Dermis microvascular lymphatic vessel endothelial cell (primary cell): Measurements from ENCODE around the gene VSIG2. TPM values are rescaled to one million over a fixed set of nuclear protein-coding genes. Genes with fewer than 3 reads are reported as not detected.
A peak's percentile ranks its signal among the peaks of the same experiment; 100 is the strongest.

Experiments used
- DNase-seq, 2 donors: peaks; one replicate each; pipeline versions ENCODE4 v3.0.0 to v3.0.0-alpha.2; 2010; ENCODE audit warnings: low read depth in 2 of 2
- total RNA-seq: library from RNA; depleted of rRNA; stranded (reverse); fragments of >200 nt; gene quantifications from 2 replicates; pipeline ENCODE4 v1.2.1, GENCODE V29; 2014

The VSIG2 gene
- total RNA-seq, 1 donor from 2014 or later, result 0.13 TPM

- peak; percentile 61 to 89 for DNase-seq
Measured at GRCh38 chr11:124763156-124763947, 11.3 kb upstream of the VSIG2 start.

- DNase-seq, result peak in 1 of 2 donors; percentile 50
Measured at GRCh38 chr11:124762624-124763155, 10.6 kb upstream of the VSIG2 start.

GRCh38 chr11:124762105-124762623, 10.1 kb upstream of the VSIG2 start, which contains the start of gene ESAM:
Gene ESAM, minus strand, starts transcription at chr11:124762290. Its CDS starts 136 bp downstream, at chr11:124762154.
- DNase-seq, result peak in 1 of 2 donors; percentile 40

- DNase-seq, result peak in 1 of 2 donors; percentile 43
Measured at GRCh38 chr11:124761301-124762104, 9.4 kb upstream of the VSIG2 start.

- DNase-seq, result peak in 1 of 2 donors; percentile 17
Measured at GRCh38 chr11:124760806-124761205, 8.8 kb upstream of the VSIG2 start.

- peak in 1 of 2 donors; percentile 60 for DNase-seq
Measured at GRCh38 chr11:124760205-124760652, 8.2 kb upstream of the VSIG2 start.

GRCh38 chr11:124759266-124760204, 7.5 kb upstream of the VSIG2 start:
- DNase-seq, result peak in 1 of 2 donors; percentile 99

- DNase-seq, result peak in 1 of 2 donors; percentile 89
Measured at GRCh38 chr11:124758355-124759265, 6.6 kb upstream of the VSIG2 start.

- DNase-seq, result no peak
Measured at GRCh38 chr11:124757320-124757719, 5.3 kb upstream of the VSIG2 start.

GRCh38 chr11:124756753-124757227, 4.7 kb upstream of the VSIG2 start:
- no peak for DNase-seq

- DNase-seq, result no peak
Measured at GRCh38 chr11:124756033-124756752, 4.1 kb upstream of the VSIG2 start.

- peak in 1 of 2 donors; percentile 23 for DNase-seq
Measured at GRCh38 chr11:124754710-124755109, 2.7 kb upstream of the VSIG2 start.

- DNase-seq, result peak in 1 of 2 donors; percentile 37
Measured at GRCh38 chr11:124754309-124754708, 2.3 kb upstream of the VSIG2 start.

- DNase-seq, result no peak
Measured at GRCh38 chr11:124753624-124754023, 1.6 kb upstream of the VSIG2 start.

GRCh38 chr11:124753205-124753604, 1.1 kb upstream of the VSIG2 start:
- DNase-seq, result no peak

- no peak for DNase-seq
Measured at GRCh38 chr11:124752471-124753102, 532 bp upstream of the VSIG2 start.

GRCh38 chr11:124751391-124751740, 689 bp downstream of the VSIG2 start:
- DNase-seq, result no peak

GRCh38 chr11:124749912-124750311, 2.1 kb downstream of the VSIG2 start:
- no peak for DNase-seq
